ENCODE measurements around the gene ZNF280D.
"Not testable (repeated sequence)": the region's sequence is repeated elsewhere in the genome, so short reads cannot be mapped to it uniquely, and the experiment has no call there.

ZNF280D gene, protein sequence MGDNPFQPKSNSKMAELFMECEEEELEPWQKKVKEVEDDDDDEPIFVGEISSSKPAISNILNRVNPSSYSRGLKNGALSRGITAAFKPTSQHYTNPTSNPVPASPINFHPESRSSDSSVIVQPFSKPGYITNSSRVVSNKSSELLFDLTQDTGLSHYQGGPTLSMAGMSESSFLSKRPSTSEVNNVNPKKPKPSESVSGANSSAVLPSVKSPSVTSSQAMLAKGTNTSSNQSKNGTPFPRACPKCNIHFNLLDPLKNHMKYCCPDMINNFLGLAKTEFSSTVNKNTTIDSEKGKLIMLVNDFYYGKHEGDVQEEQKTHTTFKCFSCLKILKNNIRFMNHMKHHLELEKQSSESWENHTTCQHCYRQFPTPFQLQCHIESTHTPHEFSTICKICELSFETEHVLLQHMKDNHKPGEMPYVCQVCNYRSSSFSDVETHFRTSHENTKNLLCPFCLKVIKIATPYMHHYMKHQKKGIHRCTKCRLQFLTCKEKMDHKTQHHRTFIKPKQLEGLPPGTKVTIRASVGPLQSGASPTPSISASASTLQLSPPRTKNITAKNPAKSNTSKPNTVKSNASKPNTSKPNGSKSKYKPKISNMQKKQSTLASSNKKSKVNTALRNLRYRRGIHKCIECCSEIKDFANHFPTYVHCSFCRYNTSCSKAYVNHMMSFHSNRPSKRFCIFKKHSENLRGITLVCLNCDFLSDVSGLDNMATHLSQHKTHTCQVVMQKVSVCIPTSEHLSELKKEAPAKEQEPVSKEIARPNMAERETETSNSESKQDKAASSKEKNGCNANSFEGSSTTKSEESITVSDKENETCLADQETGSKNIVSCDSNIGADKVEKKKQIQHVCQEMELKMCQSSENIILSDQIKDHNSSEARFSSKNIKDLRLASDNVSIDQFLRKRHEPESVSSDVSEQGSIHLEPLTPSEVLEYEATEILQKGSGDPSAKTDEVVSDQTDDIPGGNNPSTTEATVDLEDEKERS

GRCh38 chr15:56733136-56734012 lies at the start of gene ZNF280D:
Gene ZNF280D (minus strand): TSS chr15:56733509. CDS start chr15:56707109, 26,400 bp downstream.
- H3K9me3 ChIP-seq (ENCODE audit: control insufficient read depth in 2 of 2, low read length in 2 of 2), result no peaks in the 10 kb centered on the region
- peak within 1 kb of the TSS; percentile 91 to 96 for H3K9ac ChIP-seq (ENCODE audit: low read length in 2 of 2)
- no peaks in the 10 kb centered on the region for H3K36me3 ChIP-seq (ENCODE audit: control insufficient read depth in 2 of 2, insufficient read depth in 2 of 2, low read length in 2 of 2)
- peak within 1 kb of the TSS; percentile 92 for H3K27ac ChIP-seq (ENCODE audit: low read length)
- no peaks in the 10 kb centered on the region for H3K27me3 ChIP-seq (ENCODE audit: control insufficient read depth in 1 of 2, insufficient read depth in 2 of 2, low read length in 2 of 2)
- H3K4me3 ChIP-seq (ENCODE audit: low read length in 2 of 2), result peak within 1 kb of the TSS; percentile 79 to 86
- H3K4me1 ChIP-seq (ENCODE audit: control insufficient read depth, insufficient read depth, low read length), result peaks cover 17% of the 10 kb centered on the region

- H3K27me3 ChIP-seq (ENCODE audit: control insufficient read depth in 1 of 2, insufficient read depth in 2 of 2, low read length in 2 of 2), result no peaks in the 10 kb centered on the region
- no peaks in the 10 kb centered on the region for H3K4me1 ChIP-seq (ENCODE audit: control insufficient read depth, insufficient read depth, low read length)
- H3K36me3 ChIP-seq (ENCODE audit: control insufficient read depth in 2 of 2, insufficient read depth in 2 of 2, low read length in 2 of 2), result no peaks in the 10 kb centered on the region
- H3K9me3 ChIP-seq (ENCODE audit: control insufficient read depth in 2 of 2, low read length in 2 of 2), result no peaks in the 10 kb centered on the region
- H3K9ac ChIP-seq (ENCODE audit: low read length in 2 of 2), result no peak overlapping the region
- no peak overlapping the region for H3K27ac ChIP-seq (ENCODE audit: low read length)
- H3K4me3 ChIP-seq (ENCODE audit: low read length in 2 of 2), result no peak overlapping the region
Measured at GRCh38 chr15:56782306-56782705, 49.0 kb upstream of the ZNF280D start.

DNA sequence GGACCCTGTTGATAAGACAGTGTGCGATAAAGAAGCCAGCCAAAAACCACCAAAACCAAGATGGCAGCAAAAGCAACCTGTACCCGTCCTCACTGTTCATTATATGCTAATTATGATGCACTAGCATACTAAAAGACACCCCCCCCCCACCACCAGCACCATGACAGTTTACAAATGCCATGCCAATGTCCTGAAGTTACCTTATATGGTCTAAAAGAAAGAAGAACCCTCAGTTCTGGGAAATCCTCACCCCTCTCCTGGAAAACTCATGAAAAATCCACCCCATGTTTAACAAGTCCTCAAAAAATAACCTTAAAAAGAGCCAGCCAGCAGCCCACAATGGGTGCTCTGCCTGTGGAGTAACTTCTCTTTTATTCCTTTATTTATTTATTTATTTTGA lies 48.4 kb upstream of the ZNF280D start:
- Histone ChIP-seq H3K9ac (ENCODE audit: low read length in 2 of 2) (no peak overlapping the region), H3K4me1 (ENCODE audit: control insufficient read depth, insufficient read depth, low read length) (no peaks in the 10 kb centered on the region), H3K36me3 (ENCODE audit: control insufficient read depth in 2 of 2, insufficient read depth in 2 of 2, low read length in 2 of 2) (no peaks in the 10 kb centered on the region), H3K4me3 (ENCODE audit: low read length in 2 of 2) (no peak overlapping the region), H3K27me3 (ENCODE audit: control insufficient read depth in 1 of 2, insufficient read depth in 2 of 2, low read length in 2 of 2) (no peaks in the 10 kb centered on the region), H3K9me3 (ENCODE audit: control insufficient read depth in 2 of 2, low read length in 2 of 2) (no peaks in the 10 kb centered on the region), H3K27ac (ENCODE audit: low read length) (no peak overlapping the region)

DNA sequence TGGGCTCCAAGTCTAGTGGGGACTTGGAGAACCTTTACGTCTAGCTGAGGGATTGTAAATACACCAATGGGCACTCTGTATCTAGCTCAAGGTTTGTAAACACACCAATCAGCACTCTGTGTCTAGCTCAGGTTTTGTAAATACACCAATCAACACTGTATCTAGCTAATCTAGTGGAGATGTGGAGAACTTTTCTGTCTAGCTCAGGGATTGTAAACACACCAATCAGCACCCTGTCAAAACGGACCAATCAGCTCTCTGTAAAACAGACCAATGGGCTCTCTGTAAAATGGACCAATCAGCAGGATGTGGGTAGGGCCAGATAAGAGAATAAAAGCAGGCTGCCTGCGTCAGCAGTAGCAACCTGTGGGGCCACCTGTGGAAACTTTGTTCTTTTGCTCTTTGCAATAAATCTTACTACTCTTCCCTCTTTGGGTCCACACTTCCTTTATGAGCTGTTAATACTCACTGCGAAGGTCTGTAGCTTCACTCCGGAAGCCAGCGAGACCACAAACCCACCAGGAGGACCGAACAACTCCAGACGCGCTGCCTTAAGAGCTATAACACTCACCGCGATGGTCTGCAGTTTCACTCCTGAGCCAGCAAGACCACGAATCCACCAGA lies 46.9 kb upstream of the ZNF280D start:
- H3K4me1 ChIP-seq (ENCODE audit: control insufficient read depth, insufficient read depth, low read length); H3K9me3 ChIP-seq (ENCODE audit: control insufficient read depth in 2 of 2, low read length in 2 of 2); H3K4me3 ChIP-seq (ENCODE audit: low read length in 2 of 2); H3K9ac ChIP-seq (ENCODE audit: low read length in 2 of 2); H3K36me3 ChIP-seq (ENCODE audit: control insufficient read depth in 2 of 2, insufficient read depth in 2 of 2, low read length in 2 of 2); H3K27ac ChIP-seq (ENCODE audit: low read length); H3K27me3 ChIP-seq (ENCODE audit: control insufficient read depth in 1 of 2, insufficient read depth in 2 of 2, low read length in 2 of 2): not testable (repeated sequence)

DNA sequence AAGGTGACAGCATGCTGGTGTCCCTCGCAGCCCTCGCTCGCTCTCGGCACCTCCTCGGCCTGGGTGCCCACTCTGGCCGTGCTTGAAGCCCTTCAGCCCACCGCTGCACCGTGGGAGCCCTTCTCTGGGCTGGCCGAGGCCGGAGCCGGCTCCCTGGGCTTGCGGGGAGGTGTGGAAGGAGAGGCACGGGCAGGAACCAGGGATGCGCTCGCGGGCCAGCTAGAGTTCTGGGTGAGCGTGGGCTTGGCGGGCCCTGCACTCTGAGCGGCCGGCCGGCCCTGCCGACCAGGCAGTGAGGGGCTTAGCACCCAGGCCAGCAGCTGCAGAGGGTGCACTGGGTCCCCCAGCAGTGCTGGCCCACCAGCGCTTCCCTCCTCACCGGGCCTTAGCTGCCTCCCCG lies 46.1 kb upstream of the ZNF280D start:
- not testable (repeated sequence) for H3K4me3 ChIP-seq (ENCODE audit: low read length in 2 of 2); H3K4me1 ChIP-seq (ENCODE audit: control insufficient read depth, insufficient read depth, low read length); H3K9ac ChIP-seq (ENCODE audit: low read length in 2 of 2); H3K27me3 ChIP-seq (ENCODE audit: control insufficient read depth in 1 of 2, insufficient read depth in 2 of 2, low read length in 2 of 2); H3K36me3 ChIP-seq (ENCODE audit: control insufficient read depth in 2 of 2, insufficient read depth in 2 of 2, low read length in 2 of 2); H3K9me3 ChIP-seq (ENCODE audit: control insufficient read depth in 2 of 2, low read length in 2 of 2); H3K27ac ChIP-seq (ENCODE audit: low read length)

GRCh38 chr15:56778761-56779160 lies 45.5 kb upstream of the ZNF280D start:
- H3K9me3 ChIP-seq (ENCODE audit: control insufficient read depth in 2 of 2, low read length in 2 of 2), result no peaks in the 10 kb centered on the region

GRCh38 chr15:56776839-56777238 lies 43.5 kb upstream of the ZNF280D start:
- Histone ChIP-seq H3K9me3 (ENCODE audit: control insufficient read depth in 2 of 2, low read length in 2 of 2) (no peaks in the 10 kb centered on the region), H3K36me3 (ENCODE audit: control insufficient read depth in 2 of 2, insufficient read depth in 2 of 2, low read length in 2 of 2) (no peaks in the 10 kb centered on the region), H3K27ac (ENCODE audit: low read length) (no peak overlapping the region), H3K4me3 (ENCODE audit: low read length in 2 of 2) (no peak overlapping the region), H3K9ac (ENCODE audit: low read length in 2 of 2) (no peak overlapping the region), H3K27me3 (ENCODE audit: control insufficient read depth in 1 of 2, insufficient read depth in 2 of 2, low read length in 2 of 2) (no peaks in the 10 kb centered on the region), H3K4me1 (ENCODE audit: control insufficient read depth, insufficient read depth, low read length) (no peaks in the 10 kb centered on the region)

More at GRCh38 chr15:56778761-56779160, 45.5 kb upstream of the ZNF280D start:
- H3K9ac ChIP-seq (ENCODE audit: low read length in 2 of 2), result no peak overlapping the region
- H3K4me3 ChIP-seq (ENCODE audit: low read length in 2 of 2), result no peak overlapping the region
- no peaks in the 10 kb centered on the region for H3K27me3 ChIP-seq (ENCODE audit: control insufficient read depth in 1 of 2, insufficient read depth in 2 of 2, low read length in 2 of 2)
- H3K27ac ChIP-seq (ENCODE audit: low read length), result no peak overlapping the region
- H3K4me1 ChIP-seq (ENCODE audit: control insufficient read depth, insufficient read depth, low read length), result no peaks in the 10 kb centered on the region
- no peaks in the 10 kb centered on the region for H3K36me3 ChIP-seq (ENCODE audit: control insufficient read depth in 2 of 2, insufficient read depth in 2 of 2, low read length in 2 of 2)

DNA sequence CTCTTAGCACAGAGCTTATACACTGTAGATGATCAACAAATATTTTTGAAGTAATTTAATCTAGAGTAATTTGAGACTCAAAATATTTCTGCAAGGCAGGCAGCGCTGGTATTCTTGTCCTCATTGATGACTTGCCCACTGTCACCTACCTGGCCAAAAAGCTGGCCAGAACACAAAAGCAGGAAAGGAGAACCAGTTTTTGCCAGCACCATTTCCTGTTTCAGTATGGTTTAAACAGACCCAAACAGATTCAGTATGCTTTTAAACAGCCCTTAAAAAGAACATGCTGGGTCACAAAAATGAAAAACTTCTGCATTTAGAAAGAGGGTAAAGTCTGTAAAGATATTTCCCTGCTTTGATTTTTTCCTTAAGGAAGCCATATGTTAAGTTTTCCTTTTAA lies 42.3 kb upstream of the ZNF280D start:
- H3K9me3 ChIP-seq (ENCODE audit: control insufficient read depth in 2 of 2, low read length in 2 of 2), result no peaks in the 10 kb centered on the region
- no peak overlapping the region for H3K9ac ChIP-seq (ENCODE audit: low read length in 2 of 2)
- no peaks in the 10 kb centered on the region for H3K36me3 ChIP-seq (ENCODE audit: control insufficient read depth in 2 of 2, insufficient read depth in 2 of 2, low read length in 2 of 2)
- no peaks in the 10 kb centered on the region for H3K4me1 ChIP-seq (ENCODE audit: control insufficient read depth, insufficient read depth, low read length)
- H3K27ac ChIP-seq (ENCODE audit: low read length), result no peak overlapping the region
- no peak overlapping the region for H3K4me3 ChIP-seq (ENCODE audit: low read length in 2 of 2)
- no peaks in the 10 kb centered on the region for H3K27me3 ChIP-seq (ENCODE audit: control insufficient read depth in 1 of 2, insufficient read depth in 2 of 2, low read length in 2 of 2)

DNA sequence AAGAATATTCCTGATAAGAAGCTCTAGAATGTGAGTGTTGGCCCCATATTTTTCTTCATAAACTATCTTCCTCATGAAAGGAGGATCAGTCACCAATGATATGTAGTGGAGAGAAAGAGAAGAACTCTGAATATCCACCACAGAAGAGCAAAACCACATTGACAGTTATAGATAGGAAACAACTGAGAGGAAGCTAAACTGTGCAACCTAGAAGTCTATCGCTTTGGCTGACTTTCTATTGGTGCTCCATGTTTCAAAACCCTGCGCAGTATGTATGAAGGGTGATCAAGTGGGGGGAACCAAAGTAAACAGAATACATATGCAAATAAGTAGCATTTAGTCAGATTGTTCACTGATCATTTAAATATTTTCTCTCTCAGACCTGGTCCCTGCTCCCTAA lies 41.0 kb upstream of the ZNF280D start:
- H3K4me3 ChIP-seq (ENCODE audit: low read length in 2 of 2), result no peak overlapping the region
- no peak overlapping the region for H3K9ac ChIP-seq (ENCODE audit: low read length in 2 of 2)
- H3K27ac ChIP-seq (ENCODE audit: low read length), result no peak overlapping the region
- H3K36me3 ChIP-seq (ENCODE audit: control insufficient read depth in 2 of 2, insufficient read depth in 2 of 2, low read length in 2 of 2), result no peaks in the 10 kb centered on the region
- H3K9me3 ChIP-seq (ENCODE audit: control insufficient read depth in 2 of 2, low read length in 2 of 2), result no peaks in the 10 kb centered on the region
- H3K27me3 ChIP-seq (ENCODE audit: control insufficient read depth in 1 of 2, insufficient read depth in 2 of 2, low read length in 2 of 2), result no peaks in the 10 kb centered on the region
- no peaks in the 10 kb centered on the region for H3K4me1 ChIP-seq (ENCODE audit: control insufficient read depth, insufficient read depth, low read length)
